CD4-positive, alpha-beta T cell treated with Interleukin-15 for 1 hour (primary cell): ENCODE measurements around the gene ANKRA2.

ENCODE experiments used
- DNase-seq: peaks from one replicate; pipeline ENCODE4 v3.0.0-alpha.2; 2020

The ANKRA2 gene

GRCh38 chr5:73565139-73565968 lies at the start of gene ANKRA2, which contains the start of gene UTP15:
ANKRA2 (minus strand) TSS chr5:73565639; CDS start chr5:73562881, 2,758 bp downstream.
UTP15 (plus strand) TSS chr5:73565743; CDS start chr5:73567345, 1,602 bp downstream.
- DNase-seq, result peak; percentile 97

GRCh38 chr5:73615085-73615484 lies 49.6 kb upstream of the ANKRA2 start:
- DNase-seq, result no peak

- DNase-seq, result no peak
These were observed 47.4 kb upstream of the ANKRA2 start for GRCh38 chr5:73612799-73613198.

GRCh38 chr5:73607228-73607627 lies 41.8 kb upstream of the ANKRA2 start:
- no peak for DNase-seq

- DNase-seq, result no peak
These were observed 40.8 kb upstream of the ANKRA2 start for GRCh38 chr5:73606206-73606753.

GRCh38 chr5:73605223-73606087 lies 40.0 kb upstream of the ANKRA2 start:
- DNase-seq, result no peak

- no peak for DNase-seq
These were observed 38.6 kb upstream of the ANKRA2 start for GRCh38 chr5:73603998-73604397.

GRCh38 chr5:73599380-73599779 lies 33.9 kb upstream of the ANKRA2 start:
- no peak for DNase-seq

GRCh38 chr5:73596705-73597328 lies 31.4 kb upstream of the ANKRA2 start:
- no peak for DNase-seq

GRCh38 chr5:73592551-73592950 lies 27.1 kb upstream of the ANKRA2 start:
- no peak for DNase-seq

GRCh38 chr5:73591698-73592501 lies 26.5 kb upstream of the ANKRA2 start:
- DNase-seq, result no peak

GRCh38 chr5:73591102-73591695 lies 25.8 kb upstream of the ANKRA2 start:
- peak; percentile 19 for DNase-seq

GRCh38 chr5:73587923-73588322 lies 22.5 kb upstream of the ANKRA2 start:
- no peak for DNase-seq

- DNase-seq, result no peak
These were observed 17.1 kb upstream of the ANKRA2 start for GRCh38 chr5:73582285-73583145.

GRCh38 chr5:73565969-73566547 lies 619 bp upstream of the ANKRA2 start:
- no peak for DNase-seq

GRCh38 chr5:73564675-73565074 lies 764 bp downstream of the ANKRA2 start:
- no peak for DNase-seq

- no peak for DNase-seq
These were observed 1.4 kb downstream of the ANKRA2 start for GRCh38 chr5:73564018-73564417.

- no peak for DNase-seq
These were observed 6.5 kb downstream of the ANKRA2 start for GRCh38 chr5:73558950-73559349.

GRCh38 chr5:73552642-73553041 lies 12.8 kb downstream of the ANKRA2 start:
- DNase-seq, result no peak

GRCh38 chr5:73550016-73550415 lies 15.4 kb downstream of the ANKRA2 start:
- DNase-seq, result no peak
